HG03521 (cell line): Measurements from ENCODE around the gene NLGN3.

ENCODE experiments used
- ATAC-seq: cut with Tn5 transposase; IDR thresholded peaks from one replicate; pipeline ENCODE4 v1.9.1; 2021; ENCODE audit warnings: mild to moderate bottlenecking, moderate library complexity; ENCODE audit not compliant: unreplicated experiment

Gene NLGN3

DNA sequence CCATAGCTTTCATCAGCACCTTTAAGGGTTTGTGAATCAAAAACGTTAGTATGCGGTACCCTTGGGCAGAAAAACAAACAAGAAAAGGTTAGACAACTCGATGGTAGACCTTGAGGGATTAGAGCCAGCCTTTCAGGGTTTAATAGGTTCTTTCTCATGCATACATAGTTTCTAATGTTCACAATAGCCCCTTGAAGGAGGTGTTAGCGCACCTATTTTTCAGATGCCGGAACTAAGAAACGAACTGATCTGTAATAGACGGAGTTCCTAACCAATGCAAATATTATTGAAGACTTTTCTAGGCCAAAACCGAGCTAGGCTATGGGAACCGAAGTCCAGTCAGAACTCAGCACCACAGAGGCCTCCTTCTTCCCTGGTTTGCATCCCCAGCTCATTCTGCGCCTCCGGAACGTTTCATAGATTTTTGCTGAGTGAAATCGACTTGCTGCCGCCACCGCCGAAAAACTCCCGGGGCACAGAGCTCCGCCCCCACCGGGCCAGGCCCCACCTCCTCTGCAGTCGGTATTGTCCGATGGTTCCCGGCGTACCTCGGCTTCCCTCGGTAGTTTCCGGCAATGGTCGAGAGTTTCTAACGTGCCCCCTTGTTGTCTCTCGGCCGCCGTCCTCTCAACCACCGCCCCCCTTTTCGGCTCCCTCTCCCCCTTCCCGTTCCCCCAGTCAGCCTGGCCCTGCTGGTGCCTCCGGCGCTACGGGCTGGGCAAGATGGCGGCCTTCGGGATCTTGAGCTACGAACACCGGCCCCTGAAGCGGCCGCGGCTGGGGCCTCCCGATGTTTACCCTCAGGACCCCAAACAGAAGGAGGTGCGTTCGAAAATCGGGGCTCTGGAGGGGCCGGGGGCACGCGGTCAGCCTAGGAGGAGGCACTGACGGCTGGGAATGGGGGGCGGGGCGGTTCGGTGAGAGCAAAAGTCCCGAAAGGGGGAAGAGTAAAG lies 26.3 kb upstream of the NLGN3 start, which contains the start of gene MED12:
TSS of gene MED12 (plus strand) at position 565 of the 953 bp plus-strand sequence. CDS start at position 724, 159 bp downstream.
- ATAC-seq: peak; percentile 90

DNA sequence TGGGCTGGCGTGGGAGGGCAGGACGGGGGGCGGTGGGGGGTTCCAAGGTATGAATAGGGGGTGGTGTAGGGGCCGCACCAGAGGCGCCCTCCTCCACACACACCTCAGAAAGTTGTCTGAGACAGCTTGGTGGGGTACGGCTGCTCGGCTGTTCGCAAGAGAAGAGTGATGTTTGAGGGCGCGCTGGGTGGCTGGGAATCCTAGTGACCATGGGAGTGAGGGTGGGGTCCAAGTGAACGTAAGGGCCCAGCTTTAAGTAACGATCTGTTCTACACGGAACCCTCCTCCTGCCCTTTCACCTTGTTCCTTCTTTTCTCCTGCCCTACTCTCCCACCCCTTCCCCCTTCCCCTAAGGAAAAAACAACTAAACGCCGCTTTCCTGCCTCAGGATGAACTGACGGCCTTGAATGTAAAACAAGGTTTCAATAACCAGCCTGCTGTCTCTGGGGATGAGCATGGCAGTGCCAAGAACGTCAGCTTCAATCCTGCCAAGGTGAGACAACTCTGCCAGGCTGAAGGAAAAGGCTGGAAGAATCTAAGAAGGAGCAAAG lies 25.6 kb upstream of the NLGN3 start:
- ATAC-seq: no peak

DNA sequence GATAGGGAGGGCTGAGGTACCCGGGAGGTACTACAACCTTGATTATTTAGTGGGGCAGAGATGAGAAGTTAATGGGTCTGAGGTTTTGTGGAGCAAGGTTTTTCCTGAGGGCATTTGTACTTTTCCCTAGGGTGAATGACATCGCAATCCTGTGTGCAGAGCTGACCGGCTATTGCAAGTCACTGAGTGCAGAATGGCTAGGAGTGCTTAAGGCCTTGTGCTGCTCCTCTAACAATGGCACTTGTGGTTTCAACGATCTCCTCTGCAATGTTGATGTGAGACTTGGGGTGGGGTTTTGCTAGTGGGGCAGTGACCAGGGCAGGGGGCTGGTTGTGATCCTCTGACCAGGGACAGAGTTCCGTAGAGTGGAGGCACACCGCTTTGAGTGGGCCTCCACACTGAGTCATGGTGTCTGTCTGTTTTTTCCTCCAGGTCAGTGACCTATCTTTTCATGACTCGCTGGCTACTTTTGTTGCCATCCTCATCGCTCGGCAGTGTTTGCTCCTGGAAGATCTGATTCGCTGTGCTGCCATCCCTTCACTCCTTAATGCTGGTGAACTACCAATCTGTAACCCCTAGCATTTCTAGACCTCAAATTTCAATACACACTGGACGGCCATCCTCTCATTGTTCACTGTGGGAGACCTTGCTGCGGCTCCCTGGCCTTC lies 16.3 kb upstream of the NLGN3 start:
- no peak for ATAC-seq

DNA sequence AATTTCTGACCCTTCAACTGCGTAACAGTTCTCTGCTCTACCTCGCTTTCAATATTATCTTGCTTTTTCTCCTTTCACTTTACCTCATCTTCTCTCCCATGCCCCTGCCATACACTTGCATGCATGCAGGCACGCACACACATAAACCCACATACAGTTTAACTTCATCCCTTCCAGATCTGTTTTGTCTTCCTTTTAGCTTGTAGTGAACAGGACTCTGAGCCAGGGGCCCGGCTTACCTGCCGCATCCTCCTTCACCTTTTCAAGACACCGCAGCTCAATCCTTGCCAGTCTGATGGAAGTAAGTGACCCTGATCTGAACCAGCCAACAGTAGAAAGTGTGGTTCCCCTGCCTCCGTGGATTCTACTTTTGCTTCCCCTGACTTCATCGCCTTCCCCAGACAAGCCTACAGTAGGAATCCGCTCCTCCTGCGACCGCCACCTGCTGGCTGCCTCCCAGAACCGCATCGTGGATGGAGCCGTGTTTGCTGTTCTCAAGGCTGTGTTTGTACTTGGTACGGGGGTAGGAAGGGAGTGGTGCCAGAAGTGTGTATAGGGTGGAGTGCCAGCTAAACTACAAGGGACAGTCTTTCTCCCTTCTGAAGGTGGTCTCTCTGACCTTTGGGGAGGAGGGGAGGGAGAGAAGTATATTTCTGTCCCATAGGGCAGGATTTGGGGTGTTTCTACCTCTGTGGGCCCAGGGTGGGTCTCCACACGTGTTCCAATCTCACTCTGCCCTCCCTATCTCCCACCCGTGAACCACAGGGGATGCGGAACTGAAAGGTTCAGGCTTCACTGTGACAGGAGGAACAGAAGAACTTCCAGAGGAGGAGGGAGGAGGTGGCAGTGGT lies 15.5 kb upstream of the NLGN3 start:
- ATAC-seq: no peak

DNA sequence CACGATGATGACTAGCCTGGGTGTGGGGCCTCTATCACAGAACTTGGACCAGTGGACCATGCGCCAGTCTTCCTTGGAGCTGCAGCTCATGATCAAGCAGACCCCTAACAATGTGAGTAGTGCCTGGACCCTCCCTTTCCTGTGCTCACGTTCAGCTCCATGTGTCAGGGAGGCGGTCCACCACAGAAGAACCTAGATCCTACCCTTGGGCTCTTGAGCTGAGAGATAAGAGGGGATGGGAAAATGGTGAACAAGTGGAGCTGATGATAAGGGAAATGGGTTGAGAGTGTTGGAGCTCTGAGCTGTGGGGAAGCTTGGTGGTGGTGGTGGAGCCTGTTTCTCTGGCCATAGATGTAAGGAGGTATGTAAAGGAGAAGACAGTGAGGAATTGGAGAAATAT lies 13.1 kb upstream of the NLGN3 start:
- ATAC-seq: no peak

DNA sequence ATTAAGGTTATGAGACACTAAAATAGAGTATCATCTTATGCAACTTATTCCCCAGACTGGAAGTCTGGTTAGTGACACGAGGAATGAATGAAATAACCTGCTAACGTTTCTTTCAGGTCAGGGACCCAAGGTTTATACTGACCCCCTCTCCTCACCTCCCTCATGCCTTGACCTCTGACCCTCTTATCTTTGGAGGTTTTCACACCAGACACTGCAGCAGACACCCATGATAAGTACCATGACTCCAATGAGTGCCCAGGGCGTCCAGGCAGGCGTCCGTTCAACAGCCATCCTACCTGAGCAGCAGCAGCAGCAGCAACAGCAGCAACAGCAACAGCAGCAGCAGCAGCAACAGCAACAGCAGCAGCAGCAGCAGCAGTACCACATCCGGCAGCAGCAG lies 4.2 kb upstream of the NLGN3 start:
- ATAC-seq: no peak

DNA sequence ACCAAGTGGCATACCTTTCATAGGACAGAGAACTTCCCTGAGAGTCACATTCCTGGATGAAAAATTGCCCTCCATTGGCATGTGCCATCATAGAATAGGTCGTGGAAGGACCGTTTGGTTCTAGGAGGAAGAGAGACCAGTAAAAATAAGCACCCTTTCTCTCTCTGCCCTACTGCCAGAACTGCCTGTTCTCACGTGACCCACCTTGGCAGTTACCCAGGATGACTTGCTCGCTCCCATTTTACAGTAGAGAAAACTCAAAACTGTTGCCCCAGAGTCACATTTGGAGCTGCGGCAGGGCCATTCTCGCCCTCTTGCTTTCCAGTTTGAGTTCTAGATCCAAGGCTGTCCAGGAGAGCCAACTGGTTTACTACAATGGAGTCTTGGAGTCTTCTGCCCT lies 1.1 kb upstream of the NLGN3 start:
- no peak for ATAC-seq

DNA sequence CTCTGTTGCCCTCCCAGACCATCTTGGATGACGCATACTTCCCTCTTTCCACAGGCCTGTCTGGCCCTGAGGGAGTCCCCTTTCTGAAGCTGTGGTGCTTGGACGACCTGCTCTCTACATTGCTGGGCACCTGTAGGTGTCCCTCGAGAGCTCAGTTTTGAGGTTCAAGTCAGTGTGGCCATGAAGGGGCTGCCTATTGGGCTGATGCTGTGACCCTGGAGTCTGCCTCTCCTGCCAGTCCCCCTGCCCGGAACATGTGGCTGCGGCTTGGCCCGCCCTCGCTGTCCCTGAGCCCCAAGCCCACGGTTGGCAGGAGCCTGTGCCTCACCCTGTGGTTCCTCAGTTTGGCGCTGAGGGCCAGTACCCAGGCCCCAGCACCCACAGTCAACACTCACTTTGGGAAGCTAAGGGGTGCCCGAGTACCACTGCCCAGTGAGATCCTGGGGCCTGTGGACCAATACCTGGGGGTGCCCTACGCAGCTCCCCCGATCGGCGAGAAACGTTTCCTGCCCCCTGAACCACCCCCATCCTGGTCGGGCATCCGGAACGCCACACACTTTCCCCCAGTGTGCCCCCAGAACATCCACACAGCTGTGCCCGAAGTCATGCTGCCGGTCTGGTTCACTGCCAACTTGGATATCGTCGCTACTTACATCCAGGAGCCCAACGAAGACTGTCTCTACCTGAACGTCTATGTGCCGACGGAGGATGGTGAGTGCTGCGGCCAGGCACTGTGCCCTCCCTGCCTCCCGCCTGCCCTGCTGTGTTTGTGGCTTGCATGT lies 3.0 kb downstream of the NLGN3 start:
- ATAC-seq: no peak

DNA sequence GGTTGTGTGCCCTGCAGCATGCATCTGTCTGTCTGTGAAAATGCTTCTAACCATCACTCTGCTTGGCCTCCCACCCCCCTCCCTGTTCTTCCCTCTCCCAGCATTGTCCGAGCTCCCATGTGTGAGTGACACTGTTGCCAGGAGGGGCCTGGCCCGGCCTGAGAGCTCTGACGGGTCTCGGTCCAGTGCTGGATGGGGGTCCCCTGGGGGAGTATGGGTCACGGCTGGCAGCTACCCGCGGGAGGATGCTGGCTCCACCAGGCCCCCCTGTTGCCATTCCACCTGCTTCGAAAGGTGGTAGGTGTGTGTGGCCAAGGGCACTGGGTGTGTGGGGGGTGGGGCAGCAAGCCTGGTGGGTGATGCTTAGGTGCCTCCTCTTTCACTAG lies 3.6 kb downstream of the NLGN3 start:
- no peak for ATAC-seq

DNA sequence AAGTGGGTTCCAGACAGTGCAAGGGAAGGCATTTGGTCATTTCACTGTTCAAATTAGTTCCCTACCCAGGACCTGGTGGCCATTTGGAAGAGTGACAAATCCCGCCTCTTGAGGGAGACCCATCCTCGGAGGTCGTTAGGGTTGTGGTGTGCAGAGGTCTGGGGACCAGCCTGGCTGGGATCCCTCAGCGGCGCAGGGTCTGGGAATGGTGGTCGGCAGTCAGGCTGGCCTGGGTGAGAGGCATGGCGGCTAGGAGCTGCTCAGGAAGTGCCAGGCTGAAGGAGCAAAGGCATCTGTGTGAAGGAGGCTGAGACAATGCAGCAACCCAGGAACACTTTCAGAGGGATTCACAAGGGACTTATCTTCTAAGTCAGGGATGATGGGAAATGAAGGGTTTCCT lies 6.7 kb downstream of the NLGN3 start:
- ATAC-seq: no peak

DNA sequence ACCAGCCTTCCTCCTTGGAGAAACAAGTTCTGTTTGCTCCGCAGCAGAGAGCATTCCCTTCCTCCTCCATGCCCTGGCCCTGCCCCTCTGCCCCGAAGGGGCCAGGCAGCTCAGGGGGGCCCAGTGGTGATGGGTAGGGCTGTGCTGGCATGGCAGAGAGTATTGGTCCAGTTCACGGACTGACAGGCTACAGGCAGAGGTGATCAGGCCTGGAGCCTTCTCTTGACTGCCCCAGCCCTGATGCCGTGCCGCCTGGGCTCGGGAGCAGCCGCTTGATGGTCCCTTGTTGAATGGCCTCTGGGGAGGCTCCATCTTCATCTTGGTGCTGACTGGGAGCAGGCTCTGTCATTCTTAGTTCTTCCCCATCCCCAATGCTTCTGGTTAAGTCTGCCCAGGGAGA lies 9.6 kb downstream of the NLGN3 start:
- no peak for ATAC-seq

DNA sequence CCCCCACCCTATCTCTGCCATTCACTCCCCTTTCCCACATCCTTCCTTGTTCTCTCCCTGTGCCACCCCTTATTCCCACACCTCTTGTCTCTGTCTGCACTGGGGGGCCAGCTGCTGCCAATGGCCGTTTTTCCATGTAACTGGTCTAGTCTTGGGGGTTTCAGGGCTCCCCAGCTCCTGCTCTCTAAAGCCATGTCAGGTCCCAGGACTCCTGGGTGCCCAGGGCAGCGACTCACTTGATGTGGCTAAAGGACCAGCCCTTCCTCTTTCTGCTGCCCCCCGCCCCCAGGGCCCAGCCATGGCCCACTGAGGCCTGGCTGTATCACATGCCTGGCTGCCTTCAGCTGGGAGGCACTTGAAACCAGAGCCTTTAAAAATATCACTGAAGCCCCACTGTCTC lies 10.0 kb downstream of the NLGN3 start:
- no peak for ATAC-seq

DNA sequence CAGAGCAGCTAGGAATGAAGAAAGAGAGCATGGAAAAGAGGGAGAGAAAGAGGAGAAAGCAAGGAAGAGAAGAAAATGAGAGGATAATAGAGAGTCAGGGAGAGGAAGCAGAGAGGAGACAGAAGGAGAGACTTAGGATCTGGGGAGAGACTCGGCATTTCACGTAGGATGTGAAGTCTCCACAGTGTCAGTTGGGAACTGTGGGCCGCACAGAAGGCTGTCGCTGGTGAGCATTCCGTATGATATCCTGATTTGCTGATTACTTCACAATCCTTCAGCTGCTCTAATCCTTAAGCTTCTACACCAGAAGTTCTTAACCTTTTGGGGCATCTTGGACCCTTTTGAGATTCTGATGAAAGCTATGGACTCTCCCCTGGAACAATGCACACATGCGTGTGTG lies 14.0 kb downstream of the NLGN3 start:
- ATAC-seq: no peak

DNA sequence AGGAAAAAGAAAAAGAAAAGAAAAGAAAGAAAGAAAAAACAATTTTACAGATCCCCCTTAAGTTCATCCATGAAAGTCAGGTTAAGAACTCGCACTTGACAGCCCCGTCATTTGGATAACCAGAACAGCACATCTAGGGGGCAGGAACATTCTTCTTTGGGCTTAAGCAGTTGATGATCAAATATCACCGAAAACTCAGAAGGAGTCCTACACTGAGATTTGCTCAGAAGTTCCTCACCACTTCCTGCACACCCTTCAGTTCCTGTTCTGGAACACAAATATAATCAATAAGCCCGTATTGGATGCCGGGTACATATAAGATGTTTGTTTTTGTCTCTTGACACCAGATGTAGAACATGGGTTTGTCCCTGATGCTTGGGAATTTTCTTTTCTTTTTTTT lies 14.7 kb downstream of the NLGN3 start:
- ATAC-seq: no peak

DNA sequence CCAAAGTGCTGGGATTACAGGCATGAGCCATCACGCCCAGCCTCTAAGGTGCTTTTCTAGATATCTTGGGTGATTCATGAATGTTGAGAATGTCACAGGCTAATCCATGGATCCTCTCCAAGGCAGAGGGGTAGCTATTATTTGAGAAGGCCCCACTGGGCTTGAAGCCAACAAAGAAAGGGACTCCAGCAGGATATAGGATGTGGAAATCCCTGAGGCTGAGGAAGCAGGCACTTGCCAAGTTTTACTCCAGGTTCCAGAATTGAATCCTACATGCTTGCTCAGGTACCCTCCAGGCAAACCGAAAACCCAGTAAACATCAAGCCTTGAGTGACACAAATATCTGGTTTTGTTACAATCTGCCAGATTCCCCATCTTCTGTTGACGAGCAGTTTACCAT lies 15.8 kb downstream of the NLGN3 start:
- no peak for ATAC-seq

DNA sequence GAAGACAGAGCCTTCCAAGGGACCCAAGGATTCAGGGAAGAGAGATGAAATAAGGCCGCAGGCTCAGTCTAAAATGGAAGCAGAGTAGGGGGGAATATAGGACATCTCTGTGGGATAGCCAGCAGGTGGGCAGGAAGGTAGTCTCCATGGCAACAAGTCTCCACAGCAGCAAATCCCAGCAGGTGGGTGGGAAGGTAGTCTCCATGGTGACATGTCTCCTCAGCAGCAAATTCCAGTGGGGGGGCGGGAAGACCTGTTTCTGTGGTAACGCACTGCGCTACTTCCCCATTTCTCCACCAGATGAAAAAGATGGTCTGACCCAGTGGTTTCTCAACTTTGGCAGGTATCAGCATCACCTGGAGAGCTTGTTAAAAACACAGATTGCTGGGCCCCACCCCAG lies 18.3 kb downstream of the NLGN3 start:
- no peak for ATAC-seq

DNA sequence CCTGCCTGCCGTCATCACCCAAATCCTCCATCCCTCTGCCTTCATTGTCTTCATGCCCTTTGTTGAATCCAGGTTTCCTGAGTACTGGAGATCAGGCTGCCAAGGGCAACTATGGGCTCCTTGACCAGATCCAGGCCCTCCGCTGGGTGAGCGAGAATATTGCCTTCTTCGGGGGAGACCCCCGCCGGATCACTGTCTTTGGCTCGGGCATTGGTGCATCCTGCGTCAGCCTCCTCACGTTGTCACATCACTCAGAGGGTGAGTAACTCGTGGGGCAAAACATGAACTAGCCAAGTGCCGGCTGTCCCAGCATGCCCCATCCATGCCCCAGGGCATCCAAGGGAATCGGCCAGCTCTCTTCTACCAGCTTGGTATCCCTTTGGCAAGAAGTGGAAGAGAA lies 19.4 kb downstream of the NLGN3 start:
- ATAC-seq: no peak

DNA sequence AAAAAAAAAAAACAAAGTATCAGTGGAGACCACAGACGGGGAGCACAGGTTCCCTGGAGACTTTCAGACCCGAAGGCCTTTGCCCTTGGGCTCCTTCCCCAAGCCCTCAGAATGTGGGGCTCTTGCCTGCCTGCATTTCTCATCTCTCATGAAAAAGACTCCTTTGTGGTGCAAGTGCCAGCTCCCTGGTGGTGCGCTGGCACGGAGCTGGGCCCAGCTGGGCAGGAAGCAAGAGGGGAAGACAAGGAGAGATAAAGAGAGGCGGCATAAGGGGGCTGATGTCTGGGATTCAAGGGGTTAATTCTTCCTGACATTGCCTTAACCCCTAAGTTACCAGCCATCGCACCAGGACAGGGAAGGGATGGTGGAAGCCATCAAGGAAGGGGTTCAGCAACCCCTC lies 21.8 kb downstream of the NLGN3 start:
- ATAC-seq: no peak

DNA sequence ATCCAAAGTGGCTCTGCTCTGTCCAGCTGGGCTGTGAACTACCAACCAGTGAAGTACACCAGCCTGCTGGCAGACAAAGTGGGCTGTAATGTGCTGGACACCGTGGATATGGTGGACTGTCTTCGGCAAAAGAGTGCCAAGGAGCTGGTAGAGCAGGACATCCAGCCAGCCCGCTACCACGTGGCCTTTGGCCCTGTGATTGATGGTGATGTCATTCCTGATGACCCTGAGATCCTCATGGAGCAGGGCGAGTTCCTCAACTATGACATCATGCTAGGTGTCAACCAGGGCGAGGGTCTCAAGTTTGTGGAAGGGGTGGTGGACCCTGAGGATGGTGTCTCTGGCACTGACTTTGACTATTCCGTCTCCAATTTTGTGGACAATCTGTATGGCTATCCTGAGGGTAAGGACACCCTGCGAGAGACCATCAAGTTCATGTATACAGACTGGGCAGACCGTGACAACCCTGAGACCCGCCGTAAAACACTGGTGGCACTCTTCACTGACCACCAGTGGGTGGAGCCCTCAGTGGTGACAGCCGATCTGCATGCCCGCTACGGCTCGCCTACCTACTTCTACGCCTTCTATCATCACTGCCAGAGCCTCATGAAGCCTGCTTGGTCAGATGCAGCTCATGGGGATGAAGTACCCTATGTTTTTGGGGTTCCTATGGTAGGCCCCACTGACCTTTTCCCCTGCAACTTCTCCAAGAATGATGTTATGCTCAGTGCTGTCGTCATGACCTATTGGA lies 22.6 kb downstream of the NLGN3 start:
- no peak for ATAC-seq

DNA sequence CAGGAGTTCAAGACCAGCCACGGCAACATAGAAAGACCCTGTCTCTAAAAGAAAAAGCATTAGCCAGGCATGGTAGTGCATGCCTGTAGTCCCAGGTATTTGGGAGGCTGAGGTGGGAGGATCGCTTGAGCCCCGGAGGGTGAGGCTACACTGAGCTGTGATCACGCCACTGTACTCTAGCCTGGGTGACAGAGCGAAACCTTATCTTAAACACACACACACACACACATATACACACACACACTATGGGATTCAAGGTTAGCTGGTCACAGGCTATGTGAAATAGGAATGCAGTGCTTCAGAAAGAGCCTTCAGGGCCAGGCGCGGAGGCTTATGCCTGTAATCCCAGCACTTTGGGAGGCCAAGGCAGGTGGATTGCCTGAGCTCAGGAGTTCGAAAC lies 23.5 kb downstream of the NLGN3 start:
- ATAC-seq: no peak
